Keratinocyte (primary cell): Measurements from ENCODE around the gene SMARCA2.

Experiments
- CTCF ChIP-seq, 3 experiments: IDR thresholded peaks in 1 of 3; conservative IDR thresholded peaks in 1 of 3; optimal IDR thresholded peaks in 1 of 3; 2 replicates in 2 of 3; 3 replicates in 1 of 3; pipeline versions ENCODE3 to v1.5.1; 2011; ENCODE audit warnings: low read length in 3 of 3, mild to moderate bottlenecking in 3 of 3, moderate library complexity in 2 of 3, control low read depth in 1 of 3, inconsistent platforms in 1 of 3; ENCODE audit not compliant: insufficient read depth in 2 of 3; ENCODE audit errors: extremely low read depth in 1 of 3
- EZH2 ChIP-seq: IDR thresholded peaks from one replicate; pipeline ENCODE4 v1.6.1; 2012; ENCODE audit warnings: inconsistent platforms, mild to moderate bottlenecking, low read length, moderate library complexity

- TF ChIP-seq CTCF (optimal IDR thresholded peaks at IDR 0.05 in 1 of 3, IDR thresholded peaks at IDR 0.05 in 1 of 3, conservative IDR thresholded peaks at IDR 0.05 in 1 of 3; ENCODE audit: extremely low read depth in 1 of 3, insufficient read depth in 2 of 3, low read length in 3 of 3) (no peak), EZH2 (no peak)
Observed at GRCh38 chr9:2110036-2110435, 94.9 kb downstream of the SMARCA2 start.
